H1 (cell line): ENCODE measurements around the gene YBX2. TPM values are rescaled to one million over a fixed set of nuclear protein-coding genes. Genes with fewer than 3 reads are reported as not detected.

Source experiments
- CTCF ChIA-PET: fragments of 300-600 bp; sonication (Branson Sonifier 250); formaldehyde crosslinking; loops from one replicate; lab custom pipeline; 2021; ENCODE audit not compliant: partially characterized antibody; lab: Charles Lee
- POLR2A ChIA-PET: fragments of 300-600 bp; sonication (Branson Sonifier 250); formaldehyde crosslinking; loops from one replicate; lab custom pipeline; 2021; ENCODE audit warnings: inconsistent platforms; ENCODE audit not compliant: partially characterized antibody; lab: Charles Lee
- DNase-seq, 2 experiments: peaks; one replicate each; pipeline versions ENCODE4 v3.0.0 to v3.0.0-alpha.2; 2010 to 2022; ENCODE audit warnings: low spot score in 2 of 2, low read depth in 1 of 2, mixed read lengths in 1 of 2
- FAIRE-seq: peaks from 2 replicates; lab custom pipeline; 2011; peaks lifted over from hg19 to GRCh38; lab: Jason Lieb, UNC
- H2AFZ ChIP-seq: 2 replicates; pipeline ENCODE4 v1.8.1; 2012; ENCODE audit warnings: low read length, inconsistent platforms
- H2AK5ac ChIP-seq: 2 replicates; pipeline ENCODE4 v1.6.1; 2013; ENCODE audit warnings: low read depth, low read length
- H2BK120ac ChIP-seq: replicated peaks from 2 replicates; pipeline ENCODE3; 2013; ENCODE audit warnings: low read depth, low read length, inconsistent platforms
- H2BK12ac ChIP-seq: 2 replicates; pipeline ENCODE4 v1.6.1; 2013; ENCODE audit warnings: low read depth, low read length
- H2BK15ac ChIP-seq: 2 replicates; pipeline ENCODE4 v1.6.1; 2013; ENCODE audit warnings: low read length
- H2BK20ac ChIP-seq: 2 replicates; pipeline ENCODE4 v1.6.1; 2013; ENCODE audit warnings: low read length
- H2BK5ac ChIP-seq: 2 replicates; pipeline ENCODE4 v1.6.1; 2013; ENCODE audit warnings: low read depth, low read length
- H3K14ac ChIP-seq: 2 replicates; pipeline ENCODE4 v1.6.1; 2013; ENCODE audit warnings: inconsistent platforms; ENCODE audit not compliant: insufficient read length
- H3K18ac ChIP-seq: 2 replicates; pipeline ENCODE4 v1.6.1; 2013; ENCODE audit warnings: low read length; ENCODE audit errors: extremely low read depth
- H3K23ac ChIP-seq: 2 replicates; pipeline ENCODE4 v1.6.1; 2013; ENCODE audit warnings: inconsistent platforms; ENCODE audit not compliant: insufficient read length
- H3K23me2 ChIP-seq: 2 replicates; pipeline ENCODE4 v1.6.1; 2013; ENCODE audit warnings: low read depth, low read length
- H3K27ac ChIP-seq: 2 replicates; pipeline ENCODE4 v1.6.1; 2011; ENCODE audit warnings: low read depth, low read length, inconsistent platforms
- H3K27me3 ChIP-seq, 4 experiments: replicated peaks in 1 of 4; 1 replicate in 1 of 4; 2 replicates in 3 of 4; pipeline versions ENCODE4 v1.6.1 to v1.8.1; 2011 to 2013; ENCODE audit warnings: low read length in 3 of 4, mild to moderate bottlenecking in 3 of 4, inconsistent platforms in 2 of 4, mixed read lengths in 2 of 4, moderate library complexity in 1 of 4; ENCODE audit not compliant: control insufficient read depth in 3 of 4, insufficient read depth in 3 of 4; ENCODE audit errors: extremely low read depth in 1 of 4
- H3K36me3 ChIP-seq, 4 experiments: 2 replicates each; pipeline versions ENCODE4 v1.6.1 to v1.8.1; 2011 to 2013; ENCODE audit warnings: mild to moderate bottlenecking in 4 of 4, low read length in 3 of 4, moderate library complexity in 2 of 4, control low read depth in 1 of 4, inconsistent platforms in 1 of 4; ENCODE audit not compliant: insufficient read depth in 4 of 4, control insufficient read depth in 2 of 4
- H3K4ac ChIP-seq: replicated peaks from 2 replicates; pipeline ENCODE3; 2013; ENCODE audit warnings: low read length, low read depth, mixed read lengths, inconsistent platforms; ENCODE audit not compliant: insufficient read length
- H3K4me1 ChIP-seq, 4 experiments: replicated peaks in 1 of 4; 1 replicate in 1 of 4; 2 replicates in 3 of 4; pipeline versions ENCODE4 v1.6.1 to v1.8.1; 2011 to 2013; ENCODE audit warnings: low read length in 3 of 4, inconsistent platforms in 2 of 4, mixed read lengths in 1 of 4; ENCODE audit not compliant: insufficient read depth in 4 of 4, control insufficient read depth in 3 of 4
- H3K4me2 ChIP-seq, 2 experiments: 2 replicates each; pipeline versions ENCODE4 v1.6.1 to v1.8.1; 2011 to 2013; ENCODE audit warnings: low read depth in 2 of 2, low read length in 2 of 2, control low read depth in 1 of 2, inconsistent platforms in 1 of 2, mild to moderate bottlenecking in 1 of 2; ENCODE audit not compliant: insufficient read depth in 1 of 2
- H3K4me3 ChIP-seq, 4 experiments: fragments of 200-600, 300-600 bp in 1 of 4; sonication (generic), shearing (Covaris generic), sonication (Bioruptor Twin) in 1 of 4; 2 replicates each; pipeline versions ENCODE4 v1.5.1 to v1.8.1; 2011 to 2016; ENCODE audit warnings: low read length in 4 of 4, low read depth in 3 of 4, control low read depth in 2 of 4, inconsistent platforms in 2 of 4, mild to moderate bottlenecking in 2 of 4, mixed read lengths in 1 of 4, moderate library complexity in 1 of 4; ENCODE audit not compliant: insufficient read depth in 2 of 4; ENCODE audit errors: extremely low read depth in 1 of 4
- H3K56ac ChIP-seq: replicated peaks from 2 replicates; pipeline ENCODE3; 2013; ENCODE audit warnings: low read depth, mild to moderate bottlenecking, mixed read lengths, low read length, inconsistent platforms; ENCODE audit not compliant: insufficient read length
- H3K79me1 ChIP-seq: 2 replicates; pipeline ENCODE4 v1.6.1; 2013; ENCODE audit warnings: low read depth, low read length, control low read depth
- H3K79me2 ChIP-seq, 2 experiments: 2 replicates each; pipeline versions ENCODE4 v1.6.1 to v1.8.1; 2012 to 2013; ENCODE audit warnings: low read length in 2 of 2, mild to moderate bottlenecking in 2 of 2, inconsistent platforms in 1 of 2; ENCODE audit not compliant: insufficient read depth in 2 of 2, control insufficient read depth in 1 of 2
- H3K9ac ChIP-seq, 4 experiments: replicated peaks in 1 of 4; 1 replicate in 1 of 4; 2 replicates in 3 of 4; pipeline versions ENCODE4 v1.6.1 to v1.8.1; 2011 to 2013; ENCODE audit warnings: low read depth in 3 of 4, low read length in 3 of 4, control low read depth in 2 of 4, mild to moderate bottlenecking in 2 of 4, moderate library complexity in 2 of 4, inconsistent platforms in 1 of 4; ENCODE audit errors: extremely low read depth in 1 of 4
- H3K9me3 ChIP-seq, 2 experiments: 2 replicates each; pipeline versions ENCODE4 v1.6.1 to v1.8.1; 2012 to 2013; ENCODE audit warnings: mild to moderate bottlenecking in 2 of 2, moderate library complexity in 2 of 2, control low read depth in 1 of 2, inconsistent platforms in 1 of 2, low read depth in 1 of 2, low read length in 1 of 2, mixed read lengths in 1 of 2; ENCODE audit not compliant: insufficient read depth in 2 of 2
- H4K20me1 ChIP-seq, 2 experiments: replicated peaks in 1 of 2; 2 replicates each; pipeline versions ENCODE3 to v1.8.1; 2011 to 2013; ENCODE audit warnings: inconsistent platforms in 2 of 2, low read length in 2 of 2, mild to moderate bottlenecking in 1 of 2; ENCODE audit not compliant: insufficient read depth in 2 of 2, control insufficient read depth in 1 of 2
- H4K5ac ChIP-seq: 2 replicates; pipeline ENCODE4 v1.6.1; 2013; ENCODE audit warnings: low read length, low read depth, mixed read lengths, inconsistent platforms; ENCODE audit not compliant: insufficient read length
- H4K8ac ChIP-seq: 2 replicates; pipeline ENCODE4 v1.8.0; 2013; ENCODE audit warnings: mild to moderate bottlenecking, moderate library complexity, low read length, inconsistent platforms; ENCODE audit not compliant: insufficient read depth; ENCODE audit errors: extremely low read depth
- H4K91ac ChIP-seq: replicated peaks from 2 replicates; pipeline ENCODE3; 2013; ENCODE audit warnings: low read length, mixed read lengths, inconsistent platforms; ENCODE audit not compliant: insufficient read length
- JUN ChIP-seq: IDR thresholded peaks from 2 replicates; pipeline ENCODE4 v1.6.1; 2011; ENCODE audit warnings: low read depth, mild to moderate bottlenecking, improper control_type of control experiment, low read length
- KDM5A ChIP-seq: fragments of 200-600 bp; IDR thresholded peaks from 2 replicates; pipeline ENCODE4 v1.7.1; 2012; ENCODE audit warnings: mild to moderate bottlenecking, low read length, inconsistent platforms, mixed read lengths
- POLR2A ChIP-seq, 2 experiments: IDR thresholded peaks; 1 replicate in 1 of 2; 2 replicates in 1 of 2; pipeline ENCODE4 v1.6.1; 2011; ENCODE audit warnings: low read depth in 2 of 2, low read length in 2 of 2, mild to moderate bottlenecking in 2 of 2; ENCODE audit errors: control extremely low read depth in 1 of 2
- POLR2AphosphoS5 ChIP-seq: IDR thresholded peaks from 2 replicates; pipeline ENCODE4 v1.6.1; 2011; ENCODE audit warnings: low read depth, low read length
- SIN3A ChIP-seq, 2 experiments: IDR thresholded peaks in 1 of 2; conservative IDR thresholded peaks in 1 of 2; 2 replicates each; pipeline ENCODE4 v1.6.1; 2011 to 2012; ENCODE audit warnings: low read length in 2 of 2, improper control_type of control experiment in 1 of 2, low read depth in 1 of 2, mild to moderate bottlenecking in 1 of 2
- WGBS, 2 experiments: shearing (Covaris generic) in 1 of 2; methylation state at CpG; one replicate each; pipeline versions ENCODE4 v1.1.6 to v1.1.7; 2013 to 2015; ENCODE audit warnings: low lambda C conversion rate in 2 of 2, mixed read lengths in 2 of 2, inconsistent platforms in 1 of 2, low coverage in 1 of 2, missing lambda C conversion rate in 1 of 2; ENCODE audit not compliant: insufficient replicate concordance in 2 of 2, insufficient coverage in 1 of 2, insufficient read length in 1 of 2; ENCODE audit errors: extremely low coverage in 1 of 2, missing lambda C conversion rate in 1 of 2; 5-methylcytosine and 5-hydroxymethylcytosine counted together
- polyA plus RNA-seq, 7 experiments: library from polyadenylated mRNA; depleted of rRNA in 3 of 7; stranded (reverse) in 5 of 7; unstranded in 2 of 7; fragments of >200 nt in 5 of 7; fragments of 200-250 nt in 2 of 7; gene quantifications; 1 replicate in 5 of 7; 2 replicates in 1 of 7; 4 replicates in 1 of 7; pipeline versions ENCODE4 v1.2.1 to v1.2.3, GENCODE V29; 2011 to 2013; ENCODE audit warnings: missing spikeins in 2 of 7, mixed read lengths in 2 of 7
- total RNA-seq: library from RNA; stranded (reverse); fragmentation: NEBNext Ultra II Directional; extraction: Animal tissue kit (Norgen Biotek cat#: 25700); gene quantifications from 2 replicates; pipeline ENCODE4 v1.2.1, GENCODE V29; 2021

The YBX2 gene
- total and polyA plus RNA-seq, 2 of the 8 experiments (the other 6 are each of a cell fraction or from before 2014, with no cell fraction given): 19.2 to 30.5 TPM

- H3K79me1 ChIP-seq: peaks cover 11% of the 10 kb centered on the region
- no peak overlapping the region for H4K5ac ChIP-seq
- no peak overlapping the region for H3K14ac ChIP-seq
- H3K23me2 ChIP-seq: peaks cover 12% of the 10 kb centered on the region; the same call in 1 of the 2 replicates
- H3K36me3 ChIP-seq: peaks cover 2 to 41% (median 21%) of the 10 kb centered on the region in 4 experiments
- ChIA-PET POLR2A (interaction anchor here (0.6 to 13.7 kb wide), 21 partner anchors 8 to 319 kb away, joined by 3 to 161 read pairs (median 4); partner anchors contain the start of genes ACADVL, ACAP1, DLG4 and DVL2), CTCF (interaction anchor here (0.6 to 2.5 kb wide), 6 partner anchors 9 to 423 kb away, joined by 3 to 9 read pairs (median 4); no protein-coding TSS in a partner anchor)
- H3K9ac ChIP-seq: no peak overlapping the region
- FAIRE-seq (no peak), DNase-seq (no peak)
- H3K18ac ChIP-seq: no peak overlapping the region
- no peaks in the 10 kb centered on the region for H3K9me3 ChIP-seq
- no peak overlapping the region for H2BK12ac ChIP-seq
- H2AK5ac ChIP-seq: no peak overlapping the region
- H3K79me2 ChIP-seq: peaks cover 0 to 42% of the 10 kb centered on the region in 2 experiments; a peak in 2 of 4 replicates
- WGBS, 2 experiments: 95% methylated on average over 8 of the region's 8 CpGs; no CpG with 5 or more reads in 1 of the 2 experiments
- H4K91ac ChIP-seq: no peak overlapping the region
- no peak overlapping the region for H3K4me2 ChIP-seq
- no peak overlapping the region for H2BK20ac ChIP-seq
- no peak overlapping the region for H3K27ac ChIP-seq
- no peak overlapping the region for H2BK15ac ChIP-seq
- H3K4ac ChIP-seq: no peak overlapping the region
- H2BK120ac ChIP-seq: no peak overlapping the region
- no peak overlapping the region for H3K4me3 ChIP-seq
- H4K8ac ChIP-seq: no peak overlapping the region
- TF ChIP-seq JUN: no peak
- peak; percentile 77; the same call in 1 of the 2 replicates for TF ChIP-seq POLR2AphosphoS5
- TF ChIP-seq POLR2A (IDR thresholded peaks at IDR 0.05; ENCODE audit: control extremely low read depth in 1 of 2, low read depth in 2 of 2, low read length in 2 of 2): peak in 1 of 2 experiments; percentile 89; a peak in 2 of 3 replicates
- no peak for TF ChIP-seq KDM5A
- no peak for TF ChIP-seq SIN3A (conservative IDR thresholded peaks at IDR 0.05 in 1 of 2, IDR thresholded peaks at IDR 0.05 in 1 of 2; ENCODE audit: low read depth in 1 of 2, low read length in 2 of 2)
- TF ChIP-seq, all 59 proteins: peak for 2
- H3K23ac ChIP-seq: no peak overlapping the region
- H2AFZ ChIP-seq: no peak overlapping the region
- H3K4me1 ChIP-seq: peaks cover 3 to 7% (median 4%) of the 10 kb centered on the region in 4 experiments; a peak in 6 of 7 replicates
- H3K56ac ChIP-seq: no peak overlapping the region
- peaks cover 6 to 13% of the 10 kb centered on the region in 2 experiments for H4K20me1 ChIP-seq
- no peak overlapping the region for H2BK5ac ChIP-seq
- no peaks in the 10 kb centered on the region for H3K27me3 ChIP-seq
These were observed 37.5 kb downstream of the YBX2 start for GRCh38 chr17:7256766-7257456.
